GM13977 (cell line): ENCODE results near the gene C20orf96.

Experiments
- DNase-seq: peaks from one replicate; pipeline ENCODE4 v3.0.0; 2012; ENCODE audit warnings: low spot score
- in situ Hi-C: fragments of 300-500 bp; cut with MboI; formaldehyde crosslinking; loops from one replicate; pipeline ENCODE4 v1.12.0; 2022; ENCODE audit warnings: low sequenced_read_pairs, low pct_unique_long_range_greater_than_20kb, mixed read lengths, inconsistent platforms; ENCODE audit not compliant: unreplicated experiment
- TF ChIP-seq, protein P1 (sequence below): IDR thresholded peaks from 2 replicates; pipeline ENCODE4 v1.5.1; 2012; ENCODE audit warnings: mild to moderate bottlenecking, control low read depth; ENCODE audit not compliant: insufficient read depth; ENCODE audit errors: extremely low read depth, missing control alignments

Gene C20orf96

GRCh38 chr20:328027-328974, 37.8 kb upstream of the C20orf96 start:
- in situ Hi-C loops, result no loop called here
- no peak for DNase-seq
- TF ChIP-seq, protein P1, sequence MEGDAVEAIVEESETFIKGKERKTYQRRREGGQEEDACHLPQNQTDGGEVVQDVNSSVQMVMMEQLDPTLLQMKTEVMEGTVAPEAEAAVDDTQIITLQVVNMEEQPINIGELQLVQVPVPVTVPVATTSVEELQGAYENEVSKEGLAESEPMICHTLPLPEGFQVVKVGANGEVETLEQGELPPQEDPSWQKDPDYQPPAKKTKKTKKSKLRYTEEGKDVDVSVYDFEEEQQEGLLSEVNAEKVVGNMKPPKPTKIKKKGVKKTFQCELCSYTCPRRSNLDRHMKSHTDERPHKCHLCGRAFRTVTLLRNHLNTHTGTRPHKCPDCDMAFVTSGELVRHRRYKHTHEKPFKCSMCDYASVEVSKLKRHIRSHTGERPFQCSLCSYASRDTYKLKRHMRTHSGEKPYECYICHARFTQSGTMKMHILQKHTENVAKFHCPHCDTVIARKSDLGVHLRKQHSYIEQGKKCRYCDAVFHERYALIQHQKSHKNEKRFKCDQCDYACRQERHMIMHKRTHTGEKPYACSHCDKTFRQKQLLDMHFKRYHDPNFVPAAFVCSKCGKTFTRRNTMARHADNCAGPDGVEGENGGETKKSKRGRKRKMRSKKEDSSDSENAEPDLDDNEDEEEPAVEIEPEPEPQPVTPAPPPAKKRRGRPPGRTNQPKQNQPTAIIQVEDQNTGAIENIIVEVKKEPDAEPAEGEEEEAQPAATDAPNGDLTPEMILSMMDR, result no peak

- peak; percentile 92 for DNase-seq
Observed at GRCh38 chr20:327186-328026, 36.9 kb upstream of the C20orf96 start.

DNA sequence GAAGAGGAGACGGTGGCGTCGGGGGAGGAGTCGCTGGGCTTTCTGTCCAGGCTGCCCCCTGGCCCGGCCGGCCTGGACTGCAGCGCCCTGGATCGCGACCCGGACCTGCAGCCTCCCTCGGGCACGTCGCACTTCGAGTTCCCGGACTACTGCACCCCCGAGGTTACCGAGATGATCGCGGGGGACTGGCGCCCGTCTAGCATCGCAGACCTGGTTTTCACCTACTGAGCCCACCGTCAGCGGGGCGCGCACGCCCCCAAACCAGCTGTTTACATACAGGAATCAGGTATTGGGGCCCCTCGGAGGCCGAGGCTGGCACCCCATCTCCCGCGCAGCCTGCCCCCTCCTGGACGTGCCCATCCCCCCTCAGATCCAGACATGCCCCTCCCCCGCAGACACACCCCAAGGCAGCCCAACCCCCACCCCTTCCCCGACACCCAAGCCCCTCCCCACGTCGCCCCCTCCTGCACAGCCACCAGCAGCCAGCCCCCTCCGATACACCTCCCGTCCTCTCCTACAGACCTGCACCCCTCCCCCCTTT, 36.2 kb upstream of the C20orf96 start:
- DNase-seq, result no peak
- TF ChIP-seq, protein P1, result no peak
- in situ Hi-C loops, result no loop called here

More at GRCh38 chr20:327186-328026, 36.9 kb upstream of the C20orf96 start:
- TF ChIP-seq, protein P1, result no peak
- in situ Hi-C loops, result no loop called here

DNA sequence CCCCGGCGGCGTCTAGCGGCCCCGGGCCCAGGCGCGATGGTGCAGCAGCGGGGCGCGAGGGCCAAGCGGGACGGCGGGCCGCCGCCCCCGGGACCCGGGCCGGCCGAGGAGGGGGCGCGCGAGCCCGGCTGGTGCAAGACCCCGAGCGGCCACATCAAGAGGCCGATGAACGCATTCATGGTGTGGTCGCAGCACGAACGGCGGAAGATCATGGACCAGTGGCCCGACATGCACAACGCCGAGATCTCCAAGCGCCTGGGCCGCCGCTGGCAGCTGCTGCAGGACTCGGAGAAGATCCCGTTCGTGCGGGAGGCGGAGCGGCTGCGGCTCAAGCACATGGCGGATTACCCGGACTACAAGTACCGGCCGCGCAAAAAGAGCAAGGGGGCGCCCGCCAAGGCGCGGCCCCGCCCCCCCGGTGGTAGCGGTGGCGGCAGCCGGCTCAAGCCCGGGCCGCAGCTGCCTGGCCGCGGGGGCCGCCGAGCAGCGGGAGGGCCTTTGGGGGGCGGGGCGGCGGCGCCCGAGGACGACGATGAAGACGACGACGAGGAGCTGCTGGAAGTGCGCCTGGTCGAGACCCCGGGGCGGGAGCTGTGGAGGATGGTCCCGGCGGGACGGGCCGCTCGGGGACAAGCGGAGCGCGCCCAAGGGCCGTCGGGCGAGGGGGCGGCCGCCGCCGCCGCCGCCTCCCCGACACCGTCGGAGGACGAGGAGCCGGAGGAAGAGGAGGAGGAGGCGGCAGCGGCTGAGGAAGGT, 35.5 kb upstream of the C20orf96 start:
- in situ Hi-C loops, result no loop called here
- peak; percentile 80 for DNase-seq
- TF ChIP-seq, protein P1, result no peak

DNA sequence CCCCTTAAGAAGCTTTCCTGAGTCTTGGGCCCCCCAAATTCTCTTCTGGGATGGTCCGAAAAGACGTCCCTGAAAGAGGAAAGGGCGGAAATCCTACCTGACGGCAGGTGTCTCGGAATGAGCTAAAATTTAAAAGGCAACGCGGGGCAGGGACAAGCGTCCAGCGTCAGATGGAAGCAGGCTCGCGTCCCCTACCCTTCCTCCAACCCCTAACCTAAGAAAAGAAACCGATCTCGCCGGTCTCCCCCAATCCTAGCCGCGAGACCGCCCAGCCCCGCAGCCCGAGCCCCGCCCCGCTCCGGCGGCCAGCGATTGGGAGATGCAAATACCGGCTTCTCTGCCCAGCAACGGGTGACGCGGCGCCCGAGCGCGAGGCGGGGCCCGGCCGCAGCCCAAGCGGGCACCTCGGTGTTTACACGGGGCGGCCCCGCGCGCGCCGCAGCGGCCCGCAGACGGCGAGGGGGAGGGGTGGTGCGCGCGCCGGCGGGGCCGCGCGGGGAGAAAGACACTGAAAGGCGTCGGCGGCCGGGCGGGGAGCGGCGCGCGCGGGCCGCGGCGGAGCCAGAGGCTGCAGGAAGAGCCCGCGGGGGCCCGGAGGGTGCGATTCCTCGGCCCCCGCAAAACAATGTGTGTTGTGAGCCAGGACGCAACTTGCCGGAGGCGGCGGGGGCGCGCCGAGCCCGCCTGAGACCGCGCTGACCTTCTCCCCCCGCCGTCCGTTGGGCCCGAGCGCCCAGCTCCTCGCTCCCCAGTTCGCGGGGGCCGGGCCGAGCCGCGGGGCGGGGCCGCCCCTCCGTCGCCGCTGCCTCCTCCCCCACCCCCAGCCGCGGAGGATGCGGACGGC, 34.7 kb upstream of the C20orf96 start, which contains the start of gene SOX12:
Gene SOX12 (plus strand): TSS at position 508 of the 844 bp plus-strand sequence. CDS start 373 bp downstream, outside the sequence.
- TF ChIP-seq, protein P1, result no peak
- DNase-seq, result peak; percentile 98
- in situ Hi-C loops, result no loop called here
